Astrocyte of the spinal cord (primary cell): ENCODE data around the gene ADNP.
A peak's percentile ranks its signal among the peaks of the same experiment; 100 is the strongest.

ENCODE experiments used
- DNase-seq: peaks from one replicate; pipeline ENCODE4 v3.0.0; 2011; ENCODE audit warnings: low read depth, low spot score
- H3K4me3 ChIP-seq: 2 replicates; pipeline ENCODE4 v1.5.1; 2011; ENCODE audit warnings: low read depth, mild to moderate bottlenecking, low read length, moderate library complexity
- in situ Hi-C: cut with HindIII; loops from 2 replicates; pipeline ENCODE4 v1.10.0; 2017; ENCODE audit warnings: low sequenced_read_pairs
- TF ChIP-seq, protein P1 (sequence below): IDR thresholded peaks from 2 replicates; pipeline ENCODE4 v1.5.1; 2012; ENCODE audit warnings: low read depth, mild to moderate bottlenecking, low read length, inconsistent platforms

Gene ADNP

DNA sequence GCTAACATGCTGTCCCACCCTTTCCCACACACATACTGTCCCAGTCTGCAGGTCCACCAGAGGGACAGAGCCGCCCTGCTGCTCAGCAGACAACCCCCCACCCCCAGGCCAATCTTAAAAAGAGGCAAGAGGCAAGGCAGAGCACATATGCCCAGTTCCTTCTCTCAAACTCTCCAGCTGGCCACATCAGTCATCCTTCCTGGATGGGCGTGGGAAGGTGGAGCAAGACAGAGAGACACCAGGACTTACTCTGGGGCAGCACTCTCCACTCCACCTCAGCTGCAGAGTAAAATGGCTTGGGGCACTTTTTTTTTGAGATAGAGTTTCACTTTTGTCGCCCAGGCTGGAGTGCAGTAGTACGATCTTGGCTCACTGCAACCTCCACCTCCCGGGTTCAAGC, 38.2 kb upstream of the ADNP start:
- in situ Hi-C loops = no loop called here
- DNase-seq = no peak
- H3K4me3 ChIP-seq = no peak overlapping the region
- TF ChIP-seq, protein P1, sequence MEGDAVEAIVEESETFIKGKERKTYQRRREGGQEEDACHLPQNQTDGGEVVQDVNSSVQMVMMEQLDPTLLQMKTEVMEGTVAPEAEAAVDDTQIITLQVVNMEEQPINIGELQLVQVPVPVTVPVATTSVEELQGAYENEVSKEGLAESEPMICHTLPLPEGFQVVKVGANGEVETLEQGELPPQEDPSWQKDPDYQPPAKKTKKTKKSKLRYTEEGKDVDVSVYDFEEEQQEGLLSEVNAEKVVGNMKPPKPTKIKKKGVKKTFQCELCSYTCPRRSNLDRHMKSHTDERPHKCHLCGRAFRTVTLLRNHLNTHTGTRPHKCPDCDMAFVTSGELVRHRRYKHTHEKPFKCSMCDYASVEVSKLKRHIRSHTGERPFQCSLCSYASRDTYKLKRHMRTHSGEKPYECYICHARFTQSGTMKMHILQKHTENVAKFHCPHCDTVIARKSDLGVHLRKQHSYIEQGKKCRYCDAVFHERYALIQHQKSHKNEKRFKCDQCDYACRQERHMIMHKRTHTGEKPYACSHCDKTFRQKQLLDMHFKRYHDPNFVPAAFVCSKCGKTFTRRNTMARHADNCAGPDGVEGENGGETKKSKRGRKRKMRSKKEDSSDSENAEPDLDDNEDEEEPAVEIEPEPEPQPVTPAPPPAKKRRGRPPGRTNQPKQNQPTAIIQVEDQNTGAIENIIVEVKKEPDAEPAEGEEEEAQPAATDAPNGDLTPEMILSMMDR = no peak

DNA sequence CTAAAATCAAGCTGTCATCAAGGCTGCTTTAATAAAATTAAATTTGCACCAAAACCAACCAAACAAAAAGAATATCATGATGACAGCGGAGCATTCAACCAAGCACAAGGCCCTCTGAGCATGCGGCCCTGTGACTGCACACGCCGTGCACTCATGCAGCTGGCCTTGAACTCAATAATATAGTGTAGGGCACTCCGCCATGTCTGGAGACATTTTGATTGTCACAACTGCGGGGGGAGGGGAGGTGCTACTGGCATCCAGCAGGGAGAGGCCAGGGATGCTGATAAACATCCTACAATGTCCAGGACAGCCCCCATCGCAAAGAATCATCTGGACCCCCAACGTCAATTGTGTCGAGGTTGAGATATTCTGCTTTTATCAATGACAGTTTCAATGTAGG, 37.1 kb upstream of the ADNP start:
- no peak for DNase-seq
- in situ Hi-C loops = no loop called here
- TF ChIP-seq, protein P1 = no peak
- no peak overlapping the region for H3K4me3 ChIP-seq

DNA sequence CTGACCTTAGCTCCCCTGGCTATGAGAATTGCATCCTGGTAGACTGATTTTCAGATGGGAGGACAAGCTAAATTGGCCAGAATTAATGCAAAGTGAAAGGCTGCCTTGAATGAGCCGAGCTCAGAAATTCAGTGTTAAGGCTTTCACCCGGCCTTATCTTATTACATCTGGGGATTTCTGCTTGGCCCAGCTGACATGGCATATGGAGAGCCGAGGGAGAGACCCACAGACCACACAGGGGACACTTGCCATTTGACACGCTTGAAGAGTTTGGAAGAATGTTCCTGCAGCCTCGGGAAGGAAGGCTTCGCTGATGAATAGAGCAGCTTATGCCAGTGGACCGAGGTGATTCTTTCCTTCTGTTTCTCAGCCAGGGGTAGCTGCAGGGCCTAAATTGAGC, 36.3 kb upstream of the ADNP start:
- TF ChIP-seq, protein P1 = no peak
- in situ Hi-C loops = no loop called here
- DNase-seq = no peak
- H3K4me3 ChIP-seq = no peak overlapping the region

DNA sequence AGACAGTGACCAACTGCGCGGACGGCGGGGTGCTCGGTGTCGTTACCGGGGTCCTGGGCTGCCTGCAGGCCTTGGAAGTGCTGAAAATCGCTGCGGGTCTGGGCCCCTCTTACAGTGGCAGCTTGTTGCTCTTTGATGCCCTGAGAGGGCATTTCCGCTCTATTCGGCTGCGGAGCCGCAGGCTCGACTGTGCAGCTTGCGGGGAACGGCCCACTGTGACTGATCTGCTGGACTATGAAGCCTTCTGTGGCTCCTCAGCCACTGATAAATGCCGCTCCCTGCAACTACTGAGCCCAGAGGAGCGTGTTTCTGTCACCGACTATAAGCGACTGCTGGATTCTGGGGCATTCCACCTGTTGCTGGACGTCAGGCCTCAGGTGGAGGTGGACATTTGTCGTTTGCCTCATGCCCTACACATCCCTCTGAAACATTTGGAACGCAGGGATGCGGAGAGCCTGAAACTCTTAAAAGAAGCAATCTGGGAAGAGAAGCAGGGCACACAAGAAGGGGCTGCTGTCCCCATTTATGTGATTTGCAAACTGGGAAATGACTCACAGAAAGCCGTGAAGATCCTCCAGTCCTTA, 28.4 kb upstream of the ADNP start:
- TF ChIP-seq, protein P1 = no peak
- H3K4me3 ChIP-seq = peak overlapping the region; percentile 90
- in situ Hi-C loops = no loop called here
- DNase-seq = no peak

DNA sequence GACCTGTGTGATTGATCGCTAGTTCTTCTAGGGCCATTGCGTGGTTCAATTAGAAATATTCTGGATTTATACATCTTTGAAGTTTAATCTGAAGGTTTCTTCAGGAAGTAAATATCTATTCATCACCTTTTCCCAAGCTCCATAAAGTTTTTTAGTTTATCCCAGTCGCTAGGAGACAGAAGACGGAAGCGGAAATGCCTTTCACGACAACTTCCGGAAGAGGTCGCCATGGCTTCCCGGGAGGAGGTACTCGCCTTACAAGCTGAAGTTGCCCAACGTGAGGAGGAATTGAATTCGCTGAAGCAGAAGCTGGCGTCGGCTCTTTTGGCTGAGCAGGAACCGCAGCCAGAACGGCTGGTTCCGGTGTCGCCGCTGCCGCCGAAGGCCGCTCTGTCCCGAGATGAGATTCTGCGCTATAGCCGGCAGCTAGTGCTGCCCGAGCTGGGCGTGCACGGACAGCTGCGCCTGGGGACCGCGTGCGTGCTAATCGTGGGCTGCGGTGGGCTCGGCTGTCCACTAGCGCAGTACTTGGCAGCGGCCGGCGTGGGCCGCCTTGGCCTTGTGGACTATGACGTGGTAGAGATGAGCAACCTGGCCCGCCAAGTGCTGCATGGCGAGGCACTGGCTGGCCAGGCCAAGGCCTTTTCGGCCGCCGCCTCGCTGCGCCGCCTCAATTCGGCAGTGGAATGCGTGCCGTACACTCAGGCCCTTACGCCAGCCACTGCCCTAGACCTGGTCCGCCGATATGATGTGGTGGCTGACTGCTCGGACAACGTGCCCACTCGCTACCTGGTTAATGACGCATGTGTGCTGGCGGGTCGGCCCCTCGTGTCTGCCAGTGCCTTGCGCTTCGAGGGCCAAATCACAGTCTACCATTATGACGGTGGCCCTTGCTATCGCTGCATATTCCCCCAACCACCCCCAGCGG, 27.6 kb upstream of the ADNP start, which contains the start of gene MOCS3:
Gene MOCS3 (plus strand): TSS at position 204 of the 928 bp plus-strand sequence. CDS start 25 bp downstream, at position 229.
- peak within 1 kb of the TSS; percentile 90 for H3K4me3 ChIP-seq
- DNase-seq = peak; percentile 95
- in situ Hi-C loops = no loop called here
- TF ChIP-seq, protein P1 = no peak

DNA sequence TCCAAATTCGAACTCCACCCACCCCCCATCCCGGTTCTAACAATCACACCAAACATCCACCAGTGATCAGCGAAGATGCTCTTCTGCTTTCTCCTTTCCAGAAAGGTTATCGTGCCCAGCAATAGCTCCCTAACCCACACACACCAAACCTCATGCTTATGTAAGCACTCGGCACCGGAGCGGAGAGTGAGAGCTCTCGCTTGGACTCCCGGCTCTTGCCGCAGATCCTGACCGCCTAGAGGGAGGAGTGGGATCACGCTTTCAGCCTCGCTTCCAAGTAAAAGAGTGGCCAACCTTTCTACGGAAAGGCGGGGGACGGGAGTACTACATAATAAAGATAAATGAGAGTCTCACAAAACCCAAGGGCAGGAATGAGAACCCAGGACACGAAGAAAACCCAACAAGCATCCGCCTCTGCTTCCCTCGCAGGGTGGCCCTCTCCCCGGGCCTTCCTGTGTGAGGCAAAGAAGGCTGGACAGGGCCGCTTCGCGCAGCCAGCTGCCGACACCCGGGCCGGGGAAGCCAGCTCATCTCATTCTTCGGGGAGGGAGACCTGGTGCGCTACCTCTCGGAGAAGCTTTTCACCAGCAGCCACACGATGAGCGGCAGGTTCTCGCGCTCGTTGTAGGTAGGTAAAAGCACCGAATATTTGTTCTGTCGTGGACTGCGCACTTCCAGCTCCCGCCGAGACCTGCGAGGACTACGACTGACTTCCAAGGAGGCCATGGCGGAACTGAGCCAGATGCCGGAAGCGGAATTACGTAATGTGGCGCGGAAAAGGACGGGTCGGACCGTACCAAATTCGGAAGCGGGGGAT, 26.8 kb upstream of the ADNP start, which contains the start of gene DPM1:
Gene DPM1 (minus strand): TSS at position 735 of the 817 bp plus-strand sequence. CDS start 9 bp downstream, at position 726.
- peak within 1 kb of the TSS; percentile 90 for H3K4me3 ChIP-seq
- no peak for DNase-seq
- TF ChIP-seq, protein P1 = no peak
- in situ Hi-C loops = no loop called here
